ENCODE data around the gene CD22. TPM values are rescaled to one million over a fixed set of nuclear protein-coding genes. Genes with fewer than 3 reads are reported as not detected.

The CD22 gene
- total and polyA plus RNA-seq, 2 of the 13 experiments (the other 11 are each of a cell fraction or from before 2014, with no cell fraction given), result 0.71 to 1.7 TPM

DNA sequence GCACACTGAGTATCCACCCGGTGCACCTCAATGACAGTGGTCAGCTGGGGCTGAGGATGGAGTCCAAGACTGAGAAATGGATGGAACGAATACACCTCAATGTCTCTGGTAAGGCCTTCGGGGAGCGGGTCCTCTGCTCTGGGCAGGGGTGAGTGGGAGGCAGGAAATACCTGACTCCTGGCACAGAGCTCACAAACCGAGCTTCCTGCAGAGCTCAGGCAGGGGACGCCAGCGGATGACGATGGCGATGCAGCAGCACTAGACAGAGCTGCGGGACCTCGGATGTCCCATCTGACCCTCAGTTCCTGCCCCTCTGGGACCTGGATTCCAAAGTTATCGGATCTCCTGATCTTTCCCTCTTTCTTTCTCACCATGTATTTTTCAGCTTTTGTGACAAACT is 3.8 kb downstream of the CD22 start:
- no peak overlapping the region for H2AFZ ChIP-seq (ENCODE audit: low read length)
- intact Hi-C loops (cut with micrococcal nuclease; ENCODE audit: unreplicated experiment) (no loop called here), in situ Hi-C loops (cut with HindIII; ENCODE audit: extremely low pct_ligation_motif_present, low pct_unique_long_range_greater_than_20kb) (no loop called here)
- POLR2A ChIA-PET, result no interaction called here
- no TSS peak for BruUV-seq (replicated peaks)
- H3K9me3 ChIP-seq (ENCODE audit: low read length), result no peaks in the 10 kb centered on the region
- H3K27me3 ChIP-seq (ENCODE audit: control insufficient read depth in 1 of 2, insufficient read depth in 2 of 2, low read length in 2 of 2), result no peaks in the 10 kb centered on the region
- H3K36me3 ChIP-seq (replicated peaks in 1 of 2; ENCODE audit: control insufficient read depth in 1 of 2, insufficient read depth in 2 of 2, low read length in 2 of 2), result no peaks in the 10 kb centered on the region
- ATAC-seq (no peak), DNase-seq (ENCODE audit: low spot score) (no peak), FAIRE-seq (no peak)
- no peak overlapping the region for H3K9ac ChIP-seq (ENCODE audit: insufficient read depth, low read depth, low read length)
- H3K4me1 ChIP-seq (ENCODE audit: insufficient read depth, low read length), result peaks cover 10% of the 10 kb centered on the region
- 88% methylated on average over 12 of the region's 12 CpGs for WGBS (ENCODE audit: low lambda C conversion rate)
- no peaks in the 10 kb centered on the region for H4K20me1 ChIP-seq (ENCODE audit: insufficient read depth, low read length)
- H3K79me2 ChIP-seq (ENCODE audit: insufficient read depth, low read length), result no peaks in the 10 kb centered on the region
- TF ChIP-seq CBX2 (IDR thresholded peaks at IDR 0.05; ENCODE audit: low read depth, low read length), result no peak
- TF ChIP-seq CBX2 (CRISPR knock-in tag; IDR thresholded peaks at IDR 0.05; ENCODE audit: low read depth), result no peak
- TF ChIP-seq, protein P1, sequence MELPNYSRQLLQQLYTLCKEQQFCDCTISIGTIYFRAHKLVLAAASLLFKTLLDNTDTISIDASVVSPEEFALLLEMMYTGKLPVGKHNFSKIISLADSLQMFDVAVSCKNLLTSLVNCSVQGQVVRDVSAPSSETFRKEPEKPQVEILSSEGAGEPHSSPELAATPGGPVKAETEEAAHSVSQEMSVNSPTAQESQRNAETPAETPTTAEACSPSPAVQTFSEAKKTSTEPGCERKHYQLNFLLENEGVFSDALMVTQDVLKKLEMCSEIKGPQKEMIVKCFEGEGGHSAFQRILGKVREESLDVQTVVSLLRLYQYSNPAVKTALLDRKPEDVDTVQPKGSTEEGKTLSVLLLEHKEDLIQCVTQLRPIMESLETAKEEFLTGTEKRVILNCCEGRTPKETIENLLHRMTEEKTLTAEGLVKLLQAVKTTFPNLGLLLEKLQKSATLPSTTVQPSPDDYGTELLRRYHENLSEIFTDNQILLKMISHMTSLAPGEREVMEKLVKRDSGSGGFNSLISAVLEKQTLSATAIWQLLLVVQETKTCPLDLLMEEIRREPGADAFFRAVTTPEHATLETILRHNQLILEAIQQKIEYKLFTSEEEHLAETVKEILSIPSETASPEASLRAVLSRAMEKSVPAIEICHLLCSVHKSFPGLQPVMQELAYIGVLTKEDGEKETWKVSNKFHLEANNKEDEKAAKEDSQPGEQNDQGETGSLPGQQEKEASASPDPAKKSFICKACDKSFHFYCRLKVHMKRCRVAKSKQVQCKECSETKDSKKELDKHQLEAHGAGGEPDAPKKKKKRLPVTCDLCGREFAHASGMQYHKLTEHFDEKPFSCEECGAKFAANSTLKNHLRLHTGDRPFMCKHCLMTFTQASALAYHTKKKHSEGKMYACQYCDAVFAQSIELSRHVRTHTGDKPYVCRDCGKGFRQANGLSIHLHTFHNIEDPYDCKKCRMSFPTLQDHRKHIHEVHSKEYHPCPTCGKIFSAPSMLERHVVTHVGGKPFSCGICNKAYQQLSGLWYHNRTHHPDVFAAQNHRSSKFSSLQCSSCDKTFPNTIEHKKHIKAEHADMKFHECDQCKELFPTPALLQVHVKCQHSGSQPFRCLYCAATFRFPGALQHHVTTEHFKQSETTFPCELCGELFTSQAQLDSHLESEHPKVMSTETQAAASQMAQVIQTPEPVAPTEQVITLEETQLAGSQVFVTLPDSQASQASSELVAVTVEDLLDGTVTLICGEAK (IDR thresholded peaks at IDR 0.05), result no peak
- TF ChIP-seq, protein P1 (CRISPR knock-in tag; IDR thresholded peaks at IDR 0.05), result no peak
- TF ChIP-seq ZIK1 (CRISPR knock-in tag; IDR thresholded peaks at IDR 0.05; ENCODE audit: borderline replicate concordance, low read depth), result no peak
- TF ChIP-seq TMF1 (CRISPR knock-in tag; IDR thresholded peaks at IDR 0.05; ENCODE audit: low read depth), result no peak
- TF ChIP-seq IKZF1 (IDR thresholded peaks at IDR 0.05), result no peak
- TF ChIP-seq NONO (IDR thresholded peaks at IDR 0.05), result no peak
- no peak for TF ChIP-seq NONO (CRISPR knock-in tag; conservative IDR thresholded peaks at IDR 0.05)
- no peak for TF ChIP-seq ZNF205 (CRISPR knock-in tag; IDR thresholded peaks at IDR 0.05)
- H3K27ac ChIP-seq (ENCODE audit: extremely low read length, insufficient read depth, low read length), result no peak overlapping the region
- no peak overlapping the region for H3K4me2 ChIP-seq (ENCODE audit: low read depth, low read length)
- CTCF ChIA-PET (ENCODE audit: low intra/inter-chr PET ratio, low total read pairs), result no interaction called here
- no peak overlapping the region for H3K4me3 ChIP-seq (replicated peaks in 1 of 3; ENCODE audit: insufficient read depth in 1 of 3, low read depth in 2 of 3, low read length in 3 of 3)

Data from HepG2 (cell line).